Transverse colon (tissue), 3 donors: ENCODE data around the gene DNAJC24.

ENCODE experiments used
- POLR2A ChIP-seq: fragments of 450-650 bp; IDR thresholded peaks from one replicate; pipeline ENCODE4 v1.6.1; 2016; ENCODE audit warnings: antibody characterized with exemption, mild to moderate bottlenecking, moderate library complexity
- TF ChIP-seq, protein P1 (sequence below), 5 experiments: fragments of 200-600 bp in 3 of 5; fragments of 450-650 bp in 2 of 5; sonication (generic) in 3 of 5; IDR thresholded peaks; 1 replicate in 2 of 5; 2 replicates in 3 of 5; pipeline ENCODE4 v1.5.1; 2016 to 2017; ENCODE audit warnings: antibody characterized with exemption in 5 of 5, inconsistent platforms in 3 of 5, mild to moderate bottlenecking in 2 of 5, moderate library complexity in 1 of 5

GRCh38 chr11:31361743-31362142, 7.9 kb upstream of the DNAJC24 start:
- TF ChIP-seq, protein P1, sequence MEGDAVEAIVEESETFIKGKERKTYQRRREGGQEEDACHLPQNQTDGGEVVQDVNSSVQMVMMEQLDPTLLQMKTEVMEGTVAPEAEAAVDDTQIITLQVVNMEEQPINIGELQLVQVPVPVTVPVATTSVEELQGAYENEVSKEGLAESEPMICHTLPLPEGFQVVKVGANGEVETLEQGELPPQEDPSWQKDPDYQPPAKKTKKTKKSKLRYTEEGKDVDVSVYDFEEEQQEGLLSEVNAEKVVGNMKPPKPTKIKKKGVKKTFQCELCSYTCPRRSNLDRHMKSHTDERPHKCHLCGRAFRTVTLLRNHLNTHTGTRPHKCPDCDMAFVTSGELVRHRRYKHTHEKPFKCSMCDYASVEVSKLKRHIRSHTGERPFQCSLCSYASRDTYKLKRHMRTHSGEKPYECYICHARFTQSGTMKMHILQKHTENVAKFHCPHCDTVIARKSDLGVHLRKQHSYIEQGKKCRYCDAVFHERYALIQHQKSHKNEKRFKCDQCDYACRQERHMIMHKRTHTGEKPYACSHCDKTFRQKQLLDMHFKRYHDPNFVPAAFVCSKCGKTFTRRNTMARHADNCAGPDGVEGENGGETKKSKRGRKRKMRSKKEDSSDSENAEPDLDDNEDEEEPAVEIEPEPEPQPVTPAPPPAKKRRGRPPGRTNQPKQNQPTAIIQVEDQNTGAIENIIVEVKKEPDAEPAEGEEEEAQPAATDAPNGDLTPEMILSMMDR (IDR thresholded peaks at IDR 0.05): no peak
- no peak for TF ChIP-seq POLR2A
